Measurements from ENCODE around the gene HPCAL1. TPM values are rescaled to one million over a fixed set of nuclear protein-coding genes. Genes with fewer than 3 reads are reported as not detected.

The HPCAL1 gene
- total RNA-seq = 10 to 100 TPM; 26.4 to 45.7 (median 36.9) TPM

DNA sequence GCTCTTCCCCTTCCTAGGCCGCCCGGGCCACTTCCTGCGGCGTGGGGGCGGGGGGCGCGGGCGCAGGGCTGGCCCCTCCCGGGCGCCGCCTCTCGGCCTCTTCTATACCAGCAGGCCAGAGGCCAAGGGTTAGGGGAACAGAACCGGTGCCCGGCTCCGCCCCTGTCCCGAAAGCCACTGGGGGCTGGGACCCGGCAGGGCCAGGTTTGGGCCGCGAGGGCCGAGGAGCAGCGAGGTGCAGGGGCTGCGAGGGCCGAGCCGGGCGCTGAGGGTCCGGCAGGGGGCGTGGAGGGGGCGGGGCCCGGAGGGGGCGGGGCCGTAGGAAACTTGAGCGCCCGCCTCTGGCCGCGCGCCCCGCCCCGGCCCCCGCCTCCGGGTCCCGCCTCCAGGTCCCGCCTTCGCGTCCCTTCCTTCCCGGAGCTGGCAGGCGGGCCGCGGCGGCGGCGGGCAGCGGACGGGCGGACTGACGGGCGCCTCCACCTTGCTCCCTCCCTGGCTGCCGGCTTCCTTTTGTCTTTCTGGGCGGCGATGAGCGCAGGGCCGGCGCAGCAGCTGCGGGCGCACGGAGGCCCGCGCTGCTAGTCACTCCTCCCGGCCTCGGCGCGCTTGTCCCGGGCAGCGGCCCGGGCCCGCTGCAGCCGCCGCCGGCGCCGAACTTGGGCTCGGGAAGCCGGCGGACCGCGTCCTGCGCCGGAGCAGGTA, at the start of gene HPCAL1:
Gene HPCAL1 (plus strand): TSS at position 426 of the 702 bp plus-strand sequence. CDS start 116,854 bp downstream, outside the sequence.
- peak; percentile 74 to 97 for DNase-seq (ENCODE audit: low spot score in 2 of 2)
- H3K4me3 ChIP-seq (ENCODE audit: low read depth, poor library complexity, severe bottlenecking) = peak within 1 kb of the TSS; percentile 59
- peak in 1 of 2 donors; percentile 21 for TF ChIP-seq POLR2A (IDR thresholded peaks at IDR 0.05)
- TF ChIP-seq, protein P1, sequence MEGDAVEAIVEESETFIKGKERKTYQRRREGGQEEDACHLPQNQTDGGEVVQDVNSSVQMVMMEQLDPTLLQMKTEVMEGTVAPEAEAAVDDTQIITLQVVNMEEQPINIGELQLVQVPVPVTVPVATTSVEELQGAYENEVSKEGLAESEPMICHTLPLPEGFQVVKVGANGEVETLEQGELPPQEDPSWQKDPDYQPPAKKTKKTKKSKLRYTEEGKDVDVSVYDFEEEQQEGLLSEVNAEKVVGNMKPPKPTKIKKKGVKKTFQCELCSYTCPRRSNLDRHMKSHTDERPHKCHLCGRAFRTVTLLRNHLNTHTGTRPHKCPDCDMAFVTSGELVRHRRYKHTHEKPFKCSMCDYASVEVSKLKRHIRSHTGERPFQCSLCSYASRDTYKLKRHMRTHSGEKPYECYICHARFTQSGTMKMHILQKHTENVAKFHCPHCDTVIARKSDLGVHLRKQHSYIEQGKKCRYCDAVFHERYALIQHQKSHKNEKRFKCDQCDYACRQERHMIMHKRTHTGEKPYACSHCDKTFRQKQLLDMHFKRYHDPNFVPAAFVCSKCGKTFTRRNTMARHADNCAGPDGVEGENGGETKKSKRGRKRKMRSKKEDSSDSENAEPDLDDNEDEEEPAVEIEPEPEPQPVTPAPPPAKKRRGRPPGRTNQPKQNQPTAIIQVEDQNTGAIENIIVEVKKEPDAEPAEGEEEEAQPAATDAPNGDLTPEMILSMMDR (IDR thresholded peaks at IDR 0.05) = no peak
- WGBS, 2 donors = 1 to 2% methylated on average over 18 to 26 of the region's 87 CpGs
- intact Hi-C loops (cut with DNase I; ENCODE audit: low total_unique reads) = no loop called here

DNA sequence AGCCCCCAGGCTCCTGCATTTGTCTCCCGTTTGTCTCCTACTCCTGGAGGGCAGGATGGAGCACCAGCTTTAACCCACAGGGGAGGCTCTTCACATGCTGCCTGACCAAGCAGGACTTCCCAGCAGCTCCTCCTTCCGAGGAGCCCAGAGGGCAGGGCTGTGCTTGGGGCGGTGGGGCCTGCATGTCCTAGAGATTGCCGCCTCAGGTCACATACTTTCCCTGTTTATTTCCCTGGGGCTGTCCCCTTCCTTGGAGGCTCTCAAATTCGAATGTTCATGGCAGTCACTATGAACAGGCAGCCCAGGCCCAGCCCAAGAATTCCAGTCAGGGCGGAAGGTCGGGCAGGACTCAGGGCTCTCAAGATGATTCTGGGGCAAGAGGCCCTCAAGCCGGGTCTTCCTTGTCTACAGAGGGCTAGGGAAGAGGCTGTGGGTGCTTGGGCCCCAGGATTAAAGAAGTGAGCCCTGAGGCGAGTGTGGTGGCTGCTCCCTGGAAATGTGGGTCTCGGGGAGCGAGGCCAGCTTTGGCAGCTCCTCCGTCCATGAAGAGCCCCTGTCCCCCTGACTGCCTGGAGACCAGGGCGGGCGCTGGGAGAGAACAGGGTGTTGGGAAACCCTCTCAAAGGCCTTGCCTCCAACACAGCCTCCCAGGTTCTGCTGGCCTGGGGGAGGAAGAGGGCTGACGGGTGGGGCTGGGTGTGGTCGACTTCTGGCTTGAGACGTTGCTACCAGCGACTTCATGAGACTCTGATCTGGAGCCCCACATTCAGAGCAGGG, 48.9 kb upstream of the HPCAL1 start:
- H3K4me3 ChIP-seq (ENCODE audit: low read depth, poor library complexity, severe bottlenecking) = no peak overlapping the region
- no peak for TF ChIP-seq POLR2A (IDR thresholded peaks at IDR 0.05)
- TF ChIP-seq, protein P1 (IDR thresholded peaks at IDR 0.05) = no peak
- DNase-seq (ENCODE audit: low spot score in 2 of 2) = peak in 1 of 2 donors; percentile 75
- WGBS, 2 donors = 75 to 79% methylated on average over 18 of the region's 18 CpGs
- intact Hi-C loops (cut with DNase I; ENCODE audit: low total_unique reads) = no loop called here

DNA sequence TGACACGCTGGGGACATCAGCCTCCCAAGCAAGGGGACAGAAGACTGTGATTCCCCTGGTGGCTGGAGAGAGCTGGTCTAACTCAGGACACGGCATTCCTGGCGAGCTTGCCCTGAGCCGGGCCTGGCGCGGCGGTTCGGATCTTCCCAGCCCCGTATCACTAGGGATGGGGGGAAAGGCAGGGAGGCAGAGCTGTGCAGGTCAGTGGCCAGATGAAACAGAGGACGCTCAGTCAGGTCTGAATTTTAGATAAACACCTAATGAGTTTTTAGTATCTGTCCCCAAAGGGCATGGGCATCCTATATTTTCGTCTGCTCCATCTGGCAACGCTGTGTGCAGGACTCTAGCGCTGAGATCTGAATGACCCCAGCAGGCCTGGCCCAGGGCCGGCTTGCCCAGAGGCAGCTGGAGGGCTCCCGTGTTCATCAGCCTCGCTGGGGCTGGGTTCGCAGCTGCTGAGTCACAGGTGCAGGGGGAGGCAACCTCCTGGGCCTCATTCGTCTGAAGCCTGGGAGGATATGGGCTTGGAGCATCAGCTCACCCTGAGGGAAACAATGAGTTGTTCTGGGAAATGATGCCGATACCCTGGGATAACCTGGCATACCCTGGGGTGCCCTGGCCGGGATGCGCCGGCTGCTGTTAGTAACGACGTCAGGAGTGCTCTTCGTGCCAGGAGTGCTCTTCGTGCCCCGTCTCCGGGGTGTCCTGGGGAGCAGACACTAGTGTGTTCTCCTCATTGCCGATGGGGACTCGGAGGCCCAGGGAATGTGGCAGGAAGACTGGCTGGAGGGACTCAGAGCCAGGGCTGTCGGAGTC, 48.1 kb upstream of the HPCAL1 start:
- 69 to 71% methylated on average over 28 to 30 of the region's 31 CpGs for WGBS, 2 donors
- no peak overlapping the region for H3K4me3 ChIP-seq (ENCODE audit: low read depth, poor library complexity, severe bottlenecking)
- peak in 1 of 2 donors; percentile 70 for DNase-seq (ENCODE audit: low spot score in 2 of 2)
- intact Hi-C loops (cut with DNase I; ENCODE audit: low total_unique reads) = no loop called here
- TF ChIP-seq POLR2A (IDR thresholded peaks at IDR 0.05) = no peak
- TF ChIP-seq, protein P1 (IDR thresholded peaks at IDR 0.05) = no peak

DNA sequence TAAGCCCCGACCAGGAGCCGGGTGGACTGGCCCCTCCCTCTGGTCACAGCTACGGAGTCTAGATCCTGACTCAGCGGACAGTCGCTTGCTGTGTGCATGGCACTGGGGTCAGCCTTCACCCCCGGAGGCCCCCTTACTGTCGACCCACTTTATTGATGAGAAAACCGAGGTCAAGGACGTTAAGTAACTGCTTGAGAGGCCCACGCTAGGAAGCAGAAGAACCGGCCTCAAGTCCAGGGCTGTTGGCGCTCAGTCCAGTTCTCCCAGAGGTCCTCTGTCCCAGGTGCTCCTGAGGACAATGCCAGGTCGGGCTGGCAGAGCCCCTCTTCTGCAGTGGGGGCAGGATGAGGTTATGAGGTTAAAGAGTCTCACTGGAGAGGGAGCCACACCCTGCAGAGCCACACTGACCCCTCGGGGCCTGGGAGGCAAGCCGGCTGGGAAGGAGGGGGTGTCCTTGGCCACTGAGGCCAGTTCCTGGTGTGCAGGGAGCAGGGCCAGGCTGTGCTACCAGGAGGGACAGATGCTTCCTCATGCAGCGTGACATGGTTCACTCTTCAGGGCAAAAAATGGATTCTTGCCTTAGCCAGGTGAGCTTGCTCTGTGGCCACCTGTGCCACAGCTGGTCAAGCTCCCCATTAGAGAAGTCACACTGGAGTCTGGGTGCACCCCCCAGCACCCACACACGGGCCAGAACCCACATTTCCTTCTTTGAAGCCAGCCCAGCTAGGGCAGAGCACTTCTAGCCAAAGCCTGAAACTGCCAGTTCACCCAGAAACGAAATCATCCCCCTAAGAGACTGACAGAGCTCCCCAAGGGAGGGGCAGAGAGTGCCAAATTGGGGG, 47.3 kb upstream of the HPCAL1 start:
- intact Hi-C loops (cut with DNase I; ENCODE audit: low total_unique reads) = no loop called here
- H3K4me3 ChIP-seq (ENCODE audit: low read depth, poor library complexity, severe bottlenecking) = no peak overlapping the region
- WGBS, 2 donors = 72 to 79% methylated on average over 15 to 18 of the region's 18 CpGs
- TF ChIP-seq, protein P1 (IDR thresholded peaks at IDR 0.05) = no peak
- TF ChIP-seq POLR2A (IDR thresholded peaks at IDR 0.05) = no peak
- peak in 1 of 2 donors; percentile 78 for DNase-seq (ENCODE audit: low spot score in 2 of 2)

DNA sequence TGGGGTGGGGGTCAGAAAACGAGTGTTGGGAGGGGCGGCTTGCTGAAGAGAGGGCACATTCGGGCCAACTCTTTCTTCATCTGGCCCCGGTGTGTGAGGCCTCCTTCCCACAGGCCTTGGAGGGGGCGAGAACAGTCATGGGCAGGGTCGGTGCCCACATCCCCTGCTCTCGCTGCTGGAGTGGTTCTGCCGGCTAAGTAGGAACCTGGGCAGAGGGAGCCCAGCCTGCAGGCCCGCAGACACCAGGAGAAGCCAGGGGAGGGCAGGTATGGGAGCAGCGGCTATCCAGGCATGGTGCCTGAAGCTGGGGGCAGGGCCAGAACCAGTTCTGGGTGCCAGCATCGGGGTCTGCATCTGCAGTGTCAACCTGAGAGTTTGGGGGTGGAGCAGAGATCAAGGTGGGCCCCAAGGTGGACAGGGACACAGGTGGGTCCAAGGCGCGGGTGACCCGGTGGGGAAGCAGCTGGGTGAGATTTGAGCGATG, 46.6 kb upstream of the HPCAL1 start:
- no peak for TF ChIP-seq POLR2A (IDR thresholded peaks at IDR 0.05)
- TF ChIP-seq, protein P1 (IDR thresholded peaks at IDR 0.05) = no peak
- H3K4me3 ChIP-seq (ENCODE audit: low read depth, poor library complexity, severe bottlenecking) = no peak overlapping the region
- 78 to 79% methylated on average over 15 of the region's 15 CpGs for WGBS, 2 donors
- intact Hi-C loops (cut with DNase I; ENCODE audit: low total_unique reads) = no loop called here
- DNase-seq (ENCODE audit: low spot score in 2 of 2) = peak in 1 of 2 donors; percentile 54

All from lower leg skin (tissue), 4 donors.